Measurements from ENCODE around the gene FADS2.

FADS2 gene

GRCh38 chr11:61889831-61890230 is 61.7 kb downstream of the FADS2 start:
- no peak for DNase-seq

DNA sequence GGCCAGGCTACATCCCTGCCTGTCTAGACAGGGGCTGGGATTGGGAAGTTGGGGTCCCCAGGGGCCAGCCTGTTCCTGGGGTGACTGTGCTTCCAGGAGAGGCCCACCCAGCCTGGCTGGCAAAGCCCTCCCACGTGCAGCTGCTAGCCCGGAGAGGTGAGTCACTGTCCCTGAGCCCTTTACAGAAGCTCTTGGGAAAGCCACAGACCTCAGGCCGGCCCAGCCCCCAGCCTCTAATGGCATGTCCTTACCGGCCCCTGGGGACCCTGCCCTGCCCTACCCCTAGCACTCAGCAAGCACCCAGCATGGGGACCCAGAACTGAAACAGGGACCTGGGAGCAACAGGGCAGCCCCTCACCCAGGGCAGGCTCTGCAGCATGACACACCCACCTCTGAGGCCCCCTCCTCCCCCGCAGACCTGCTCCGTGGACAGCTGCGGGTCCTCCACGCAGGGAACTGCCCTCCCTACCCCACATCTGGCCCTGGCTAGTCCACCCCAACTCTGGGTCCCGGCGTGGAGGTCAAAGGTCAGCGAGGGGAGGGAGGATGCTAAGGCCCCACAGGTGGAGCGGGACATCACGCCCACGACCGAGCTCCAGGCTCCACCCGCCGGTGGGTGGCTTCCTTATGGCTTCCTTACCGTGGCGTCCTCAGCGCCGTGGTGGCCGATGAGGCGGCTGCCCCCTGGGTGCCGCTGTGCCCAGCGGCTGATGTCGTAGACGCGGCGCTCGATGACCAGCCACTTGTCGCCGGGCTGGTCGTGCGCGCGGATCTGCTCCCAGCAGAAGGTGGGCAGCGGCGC is 62.6 kb downstream of the FADS2 start:
- peak; percentile 88 for DNase-seq

GRCh38 chr11:61891331-61892084 is 63.4 kb downstream of the FADS2 start, which contains the start of gene FADS3:
TSS of gene FADS3 (minus strand) at chr11:61891545. CDS start at chr11:61891381, 164 bp downstream.
- DNase-seq, result peak; percentile 86

GRCh38 chr11:61892085-61892370 is 63.9 kb downstream of the FADS2 start:
- DNase-seq, result no peak

GRCh38 chr11:61893981-61894380 is 65.9 kb downstream of the FADS2 start:
- DNase-seq, result peak; percentile 92

DNA sequence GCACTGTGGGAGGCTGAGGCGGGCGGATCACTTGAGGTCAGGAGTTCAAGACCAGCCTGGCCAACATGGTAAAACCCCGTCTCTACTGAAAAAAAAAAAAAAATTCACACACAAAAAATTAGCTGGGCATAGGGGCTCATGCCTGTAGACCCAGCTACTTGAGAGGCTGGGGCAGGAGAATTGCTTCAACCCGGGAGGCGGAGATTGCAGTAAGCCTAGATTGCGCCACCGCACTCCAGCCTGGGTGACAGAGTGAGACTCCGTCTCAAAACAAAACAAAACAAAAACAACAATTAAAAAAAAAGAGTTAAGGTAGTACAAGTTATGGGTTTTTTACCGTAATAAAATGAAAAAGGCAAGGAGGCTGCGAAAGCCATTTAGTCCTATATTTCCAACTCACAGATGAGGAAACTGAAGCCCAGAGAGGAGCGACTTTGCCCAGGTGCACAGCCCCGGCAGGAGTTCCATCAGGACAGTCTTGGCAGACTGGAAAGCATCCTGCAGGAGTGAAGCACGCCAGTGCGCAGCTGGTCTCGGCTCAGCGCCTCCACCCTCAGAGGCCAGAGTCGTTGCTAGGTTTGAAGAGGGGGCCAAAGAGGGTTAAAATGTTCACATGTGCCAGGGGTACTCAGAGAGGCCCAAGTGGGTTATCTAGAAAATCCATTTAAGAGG is 67.1 kb downstream of the FADS2 start:
- no peak for DNase-seq

DNA sequence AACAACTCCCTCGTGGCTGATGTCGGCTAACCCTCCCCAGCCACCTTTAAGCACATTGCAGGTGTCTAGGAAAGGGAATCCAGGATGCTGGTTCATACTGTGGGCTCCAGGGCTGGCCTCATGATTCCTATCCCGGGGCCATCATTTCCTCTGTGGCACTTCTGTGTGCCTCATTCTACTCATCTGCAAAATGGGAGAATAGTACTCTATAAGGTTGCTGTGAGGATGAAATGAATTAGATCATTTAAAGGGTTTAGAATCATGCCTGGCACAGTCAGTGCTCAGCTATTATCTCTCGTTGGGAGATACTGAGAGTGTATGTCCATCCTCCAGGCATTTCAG is 67.6 kb downstream of the FADS2 start:
- no peak for DNase-seq

- no peak for DNase-seq
These were observed 68.7 kb downstream of the FADS2 start for GRCh38 chr11:61896665-61897386.

- peak; percentile 69 for DNase-seq
These were observed 69.5 kb downstream of the FADS2 start for GRCh38 chr11:61897387-61898246.

DNA sequence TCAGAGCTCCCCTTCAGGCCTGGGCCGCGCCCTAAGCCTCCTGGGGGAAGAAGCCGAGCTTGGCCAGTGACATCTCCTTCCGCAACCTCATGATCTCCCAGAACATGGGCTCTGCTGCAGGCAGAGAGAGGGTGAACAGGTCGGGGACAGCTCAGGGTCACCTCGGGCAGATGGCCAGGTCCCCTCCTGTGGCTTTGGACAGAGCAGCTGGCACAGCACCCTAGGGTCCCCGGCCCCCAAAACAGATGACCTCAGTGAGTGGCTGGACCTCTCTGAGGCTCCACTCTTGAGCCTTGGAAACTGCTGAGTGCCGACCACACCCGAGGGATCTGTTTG is 70.1 kb downstream of the FADS2 start:
- no peak for DNase-seq

DNA sequence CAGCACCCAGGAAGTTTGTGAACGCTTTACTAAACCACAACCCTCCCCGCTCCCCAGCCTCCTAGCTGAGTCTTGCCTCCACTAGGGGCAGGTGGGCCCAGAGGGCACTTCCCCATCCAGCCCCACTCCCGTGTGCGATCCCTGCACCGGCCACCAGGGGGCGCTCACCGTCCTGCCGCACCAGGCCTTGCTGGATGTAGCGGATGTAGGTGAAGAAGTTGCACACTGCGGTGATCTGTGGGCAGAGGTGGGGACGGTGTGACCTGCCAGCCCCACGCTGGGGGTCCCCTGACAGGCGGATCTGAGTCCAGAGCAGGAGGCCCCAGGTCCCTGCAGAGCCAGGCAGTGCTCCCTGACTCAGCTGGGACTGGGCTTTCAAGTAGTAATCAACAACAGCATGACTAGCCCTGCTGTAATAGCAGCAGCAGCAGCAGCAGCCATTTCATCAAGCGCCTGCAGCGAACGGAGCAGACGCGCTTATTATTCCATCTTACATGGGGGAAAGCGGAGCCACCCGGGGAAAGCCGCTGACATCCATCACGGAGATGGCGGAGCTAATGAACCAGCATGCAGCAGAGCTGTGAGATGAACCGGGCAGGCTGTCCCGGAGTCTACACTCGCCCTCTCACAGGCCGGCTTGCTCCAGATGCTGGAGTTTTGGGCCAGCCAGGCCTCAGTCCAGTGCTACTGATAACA is 71.2 kb downstream of the FADS2 start:
- DNase-seq, result peak; percentile 67

DNA sequence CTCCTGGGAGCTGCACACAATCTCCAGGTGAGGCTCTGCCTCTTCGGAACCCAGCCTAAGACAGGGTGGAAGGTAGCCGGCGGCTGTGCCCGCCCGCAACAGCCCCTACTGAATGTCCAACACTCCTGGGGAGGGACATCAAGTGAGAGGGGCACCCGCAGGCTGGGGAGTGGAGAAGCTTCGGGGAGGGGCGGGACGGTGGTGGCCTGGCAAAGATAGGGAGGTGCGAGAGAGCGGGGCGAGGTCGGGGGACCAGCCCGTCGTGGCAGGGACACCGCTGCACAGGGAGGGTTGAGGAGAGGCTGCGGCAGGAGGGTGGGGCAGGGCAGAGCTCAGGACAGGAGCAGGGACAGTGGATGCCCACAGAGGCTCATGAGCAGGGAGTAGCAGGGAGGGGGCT is 72.2 kb downstream of the FADS2 start:
- DNase-seq, result no peak

- DNase-seq, result no peak
These were observed 73.3 kb downstream of the FADS2 start for GRCh38 chr11:61901397-61901796.

- no peak for DNase-seq
These were observed 74.2 kb downstream of the FADS2 start for GRCh38 chr11:61902313-61902712.

DNA sequence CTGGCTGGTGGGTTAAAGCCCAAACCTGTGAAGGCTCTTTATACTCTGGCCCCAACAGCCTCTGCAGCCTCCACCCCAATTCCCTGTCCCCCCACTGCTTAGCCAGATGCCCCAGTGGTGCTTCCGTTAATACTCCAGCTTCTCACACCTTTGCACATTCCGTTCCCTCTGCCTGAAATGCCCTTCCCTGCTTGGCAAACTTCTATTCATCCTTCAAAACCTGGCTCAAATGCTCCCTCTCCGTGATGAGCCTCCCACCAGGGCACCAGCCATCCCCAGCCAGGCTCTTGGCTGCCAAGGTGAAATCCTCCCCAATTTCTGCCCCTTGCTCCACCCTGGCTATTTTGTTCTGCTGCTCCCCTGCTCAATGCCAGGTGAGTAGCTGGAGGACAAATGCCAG is 75.7 kb downstream of the FADS2 start:
- no peak for DNase-seq

- DNase-seq, result no peak
These were observed 76.5 kb downstream of the FADS2 start for GRCh38 chr11:61904539-61905048.

- DNase-seq, result no peak
These were observed 77.1 kb downstream of the FADS2 start for GRCh38 chr11:61905067-61905696.

DNA sequence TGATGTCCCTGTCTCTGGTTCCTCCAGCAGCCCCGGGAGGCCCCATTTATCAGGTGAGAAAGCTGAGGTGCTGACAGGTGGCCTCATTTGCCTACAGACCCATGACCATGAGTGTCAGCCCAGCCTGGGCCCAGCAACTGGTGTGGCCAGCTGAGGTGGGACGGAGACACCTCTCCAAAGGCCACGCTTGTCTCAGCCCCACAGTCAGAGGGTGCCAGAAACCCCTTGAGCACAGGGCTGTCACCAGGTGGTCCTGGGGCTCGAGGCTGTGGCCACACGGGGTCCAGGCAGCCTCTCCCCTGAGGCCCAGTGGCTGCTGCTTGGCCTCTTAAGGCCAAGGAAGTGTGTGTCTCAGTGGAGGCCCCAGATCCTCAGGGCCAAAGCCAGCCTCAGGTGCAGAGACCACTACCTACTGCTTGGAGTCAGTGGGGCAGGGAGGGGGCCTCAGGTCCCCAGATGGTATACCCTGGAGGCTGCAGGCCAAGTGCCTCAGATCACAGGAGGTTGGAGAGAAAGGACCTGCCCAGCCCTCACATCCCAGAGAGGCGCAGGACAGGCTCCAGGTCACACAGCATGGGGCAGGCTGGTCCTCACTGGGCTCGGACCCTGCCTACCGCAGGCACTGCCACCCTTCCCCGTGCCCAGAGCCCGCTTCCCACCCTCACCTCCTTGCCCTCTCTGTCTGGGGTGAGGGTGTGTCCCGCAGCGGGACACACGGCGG is 77.9 kb downstream of the FADS2 start:
- no peak for DNase-seq

GRCh38 chr11:61906522-61906909 is 78.4 kb downstream of the FADS2 start:
- no peak for DNase-seq

GRCh38 chr11:61907282-61907681 is 79.2 kb downstream of the FADS2 start:
- DNase-seq, result no peak
